Panc1 (cell line): ENCODE data around the gene FGD5. TPM values are rescaled to one million over a fixed set of nuclear protein-coding genes. Genes with fewer than 3 reads are reported as not detected.

Source experiments
- ATAC-seq: fragments of 200-7000 bp; cut with Tn5 transposase; 2 replicates; pipeline ENCODE4 v1.9.1; 2020; ENCODE audit warnings: mild to moderate bottlenecking, moderate library complexity
- BruUV-seq: library from RNA; stranded (reverse); fragments of 400-500 nt; replicated peaks from 2 replicates; lab custom pipeline; 2021; lab: Mats Ljungman, UMichigan
- CTCF ChIA-PET: fragments of 300-600 bp; sonication (Branson Sonifier 250); formaldehyde crosslinking; loops from one replicate; lab custom pipeline; 2022; ENCODE audit warnings: antibody characterized with exemption; lab: Charles Lee
- POLR2A ChIA-PET: fragments of 300-600 bp; sonication (Branson Sonifier 250); formaldehyde crosslinking; loops from one replicate; lab custom pipeline; 2022; ENCODE audit warnings: antibody characterized with exemption; lab: Charles Lee
- DNase-seq: peaks from one replicate; pipeline ENCODE4 v3.0.0-alpha.2; 2010; ENCODE audit warnings: low read depth, low spot score
- H3K27ac ChIP-seq: 2 replicates; pipeline ENCODE4 v1.5.1; 2011; ENCODE audit warnings: mild to moderate bottlenecking, low read length, inconsistent platforms
- H3K27me3 ChIP-seq: fragments of 200-500 bp; sonication (Bioruptor generic); 2 replicates; pipeline ENCODE4 v1.6.0; 2014; ENCODE audit warnings: low read length, inconsistent platforms; ENCODE audit not compliant: control insufficient read depth, insufficient read depth
- H3K36me3 ChIP-seq: fragments of 200-500 bp; sonication (Bioruptor generic); 2 replicates; pipeline ENCODE4 v1.5.1; 2014; ENCODE audit warnings: inconsistent platforms, mild to moderate bottlenecking, low read length, moderate library complexity; ENCODE audit not compliant: control insufficient read depth, insufficient read depth
- H3K4me1 ChIP-seq: 2 replicates; pipeline ENCODE4 v1.5.1; 2011; ENCODE audit warnings: inconsistent platforms, mild to moderate bottlenecking, low read length, moderate library complexity; ENCODE audit not compliant: control insufficient read depth, insufficient read depth
- H3K4me3 ChIP-seq, 2 experiments: 2 replicates each; pipeline ENCODE4 v1.5.1; 2011 to 2012; ENCODE audit warnings: low read depth in 2 of 2, low read length in 2 of 2, mild to moderate bottlenecking in 2 of 2, inconsistent platforms in 1 of 2, moderate library complexity in 1 of 2
- H3K9me3 ChIP-seq: fragments of 200-500 bp; sonication (Bioruptor generic); 2 replicates; pipeline ENCODE4 v1.5.1; 2014; ENCODE audit warnings: low read depth, mild to moderate bottlenecking, inconsistent platforms, low read length, moderate library complexity; ENCODE audit not compliant: control insufficient read depth, insufficient read depth
- CTCF ChIP-seq: fragments of 450-650 bp; IDR thresholded peaks from 2 replicates; pipeline ENCODE4 v1.5.1; 2017; ENCODE audit warnings: mild to moderate bottlenecking
- POLR2AphosphoS5 ChIP-seq: IDR thresholded peaks from 2 replicates; pipeline ENCODE4 v1.6.1; 2012; ENCODE audit warnings: mild to moderate bottlenecking, low read depth, low read length, moderate library complexity
- REST ChIP-seq, 2 experiments: IDR thresholded peaks; 2 replicates each; pipeline ENCODE4 v1.6.1; 2011 to 2012; ENCODE audit warnings: low read depth in 2 of 2, control low read depth in 1 of 2, low read length in 1 of 2, mild to moderate bottlenecking in 1 of 2, moderate library complexity in 1 of 2; ENCODE audit not compliant: insufficient read depth in 1 of 2
- SIN3A ChIP-seq: IDR thresholded peaks from 2 replicates; pipeline ENCODE4 v1.6.1; 2012; ENCODE audit warnings: low read depth, mild to moderate bottlenecking, low read length, moderate library complexity, borderline replicate concordance; ENCODE audit not compliant: insufficient read depth
- TCF7L2 ChIP-seq: IDR thresholded peaks from 2 replicates; pipeline ENCODE4 v1.6.1; 2011; ENCODE audit warnings: mild to moderate bottlenecking, low read depth, low read length, inconsistent platforms
- in situ Hi-C: cut with HindIII; loops from 2 replicates; pipeline ENCODE4 v1.10.0; 2016; ENCODE audit warnings: low sequenced_read_pairs, low pct_unique_long_range_greater_than_20kb
- intact Hi-C: fragments of 100-400 bp; cut with micrococcal nuclease; formaldehyde crosslinking; loops from one replicate; pipeline ENCODE4 v1.10.0; 2022; ENCODE audit not compliant: unreplicated experiment
- total RNA-seq: library from RNA; stranded (reverse); gene quantifications from one replicate; pipeline ENCODE4 v1.2.1, GENCODE V29; 2021; ENCODE audit not compliant: unreplicated experiment

FGD5 gene
- total RNA-seq, 1 experiment from 2014 or later: 0.77 TPM

GRCh38 chr3:14789640-14790285, 29.0 kb upstream of the FGD5 start:
- no peak overlapping the region for H3K4me3 ChIP-seq
- no peaks in the 10 kb centered on the region for H3K27me3 ChIP-seq
- no peak overlapping the region for H3K27ac ChIP-seq
- no peaks in the 10 kb centered on the region for H3K4me1 ChIP-seq
- in situ Hi-C loops (no loop called here), intact Hi-C loops (no loop called here)
- H3K36me3 ChIP-seq: no peaks in the 10 kb centered on the region
- no peak for TF ChIP-seq CTCF
- TF ChIP-seq POLR2AphosphoS5: no peak
- no peak for TF ChIP-seq REST (IDR thresholded peaks at IDR 0.05; ENCODE audit: insufficient read depth in 1 of 2, low read depth in 2 of 2, low read length in 1 of 2)
- no peak for TF ChIP-seq SIN3A
- TF ChIP-seq TCF7L2: no peak
- H3K9me3 ChIP-seq: no peaks in the 10 kb centered on the region
- DNase-seq (no peak), ATAC-seq (no peak)
- POLR2A ChIA-PET: no interaction called here
- CTCF ChIA-PET: no interaction called here
- BruUV-seq: no TSS peak

- peak; percentile 91 for ATAC-seq
- H3K27ac ChIP-seq: no peak overlapping the region
- DNase-seq: peak; percentile 12
- no peak overlapping the region for H3K4me3 ChIP-seq
- BruUV-seq: no TSS peak
- no peaks in the 10 kb centered on the region for H3K36me3 ChIP-seq
- CTCF ChIA-PET: interaction anchor here (1.1 kb wide), 1 partner anchor 129 kb away, joined by 4 read pairs; no protein-coding TSS in a partner anchor
- H3K9me3 ChIP-seq: no peaks in the 10 kb centered on the region
- TF ChIP-seq POLR2AphosphoS5: no peak
- peak; percentile 89 for TF ChIP-seq CTCF
- H3K27me3 ChIP-seq: no peaks in the 10 kb centered on the region
- POLR2A ChIA-PET: interaction anchor here (0.8 kb wide), 1 partner anchor 141 kb away, joined by 4 read pairs; no protein-coding TSS in a partner anchor
- intact Hi-C loops (loop anchor here (1.0 kb wide), 1 partner anchor 130 kb away; no protein-coding TSS in a partner anchor), in situ Hi-C loops (no loop called here)
- no peaks in the 10 kb centered on the region for H3K4me1 ChIP-seq
Observed at GRCh38 chr3:14791343-14791945, 27.3 kb upstream of the FGD5 start.
